ENCODE measurements around the gene CELF1. TPM values are rescaled to one million over a fixed set of nuclear protein-coding genes. Genes with fewer than 3 reads are reported as not detected.

The CELF1 gene
- total RNA-seq, 2 donors from 2014 or later: 57.1 to 65.9 TPM

GRCh38 chr11:47425611-47426010 is 127.3 kb downstream of the CELF1 start:
- H3K4me1 ChIP-seq: peaks cover 0 to 16% of the 10 kb centered on the region in 2 donors
- peak overlapping the region; percentile 86 to 95 for H3K27ac ChIP-seq
- no peak for DNase-seq (ENCODE audit: low spot score)
- H3K36me3 ChIP-seq: peaks cover 41% of the 10 kb centered on the region
- no peaks in the 10 kb centered on the region for H3K27me3 ChIP-seq
- no peaks in the 10 kb centered on the region for H3K9me3 ChIP-seq
- TF ChIP-seq CTCF (IDR thresholded peaks at IDR 0.05): no peak
- peak overlapping the region; percentile 74 to 93 for H3K4me3 ChIP-seq

- no peak for TF ChIP-seq CTCF (IDR thresholded peaks at IDR 0.05)
- H3K27me3 ChIP-seq: no peaks in the 10 kb centered on the region
- DNase-seq (ENCODE audit: low spot score): no peak
- H3K9me3 ChIP-seq: no peaks in the 10 kb centered on the region
- no peak overlapping the region for H3K4me3 ChIP-seq
- no peak overlapping the region for H3K27ac ChIP-seq
- peaks cover 0 to 43% of the 10 kb centered on the region in 2 donors for H3K4me1 ChIP-seq
- peaks cover 84% of the 10 kb centered on the region for H3K36me3 ChIP-seq
Observed at GRCh38 chr11:47418454-47419259, 134.3 kb downstream of the CELF1 start.

GRCh38 chr11:47417712-47418111 is 135.2 kb downstream of the CELF1 start:
- Histone ChIP-seq H3K36me3 (peaks cover 83% of the 10 kb centered on the region), H3K4me3 (no peak overlapping the region), H3K27ac (no peak overlapping the region), H3K27me3 (no peaks in the 10 kb centered on the region), H3K9me3 (no peaks in the 10 kb centered on the region), H3K4me1 (peaks cover 0 to 48% of the 10 kb centered on the region in 2 donors)
- no peak for TF ChIP-seq CTCF (IDR thresholded peaks at IDR 0.05)
- DNase-seq (ENCODE audit: low spot score): no peak

GRCh38 chr11:47415949-47416472 is 136.9 kb downstream of the CELF1 start:
- Histone ChIP-seq H3K4me3 (no peak overlapping the region), H3K27ac (peak overlapping the region; percentile 80 to 94), H3K36me3 (peaks cover 79% of the 10 kb centered on the region), H3K4me1 (peaks cover 0 to 48% of the 10 kb centered on the region in 2 donors), H3K27me3 (no peaks in the 10 kb centered on the region), H3K9me3 (no peaks in the 10 kb centered on the region)
- no peak for TF ChIP-seq CTCF (IDR thresholded peaks at IDR 0.05)
- peak; percentile 93 for DNase-seq (ENCODE audit: low spot score)

Other genes with a start within 250 kb of the CELF1 start
- gene MYBPC3, start 200.4 kb downstream of the CELF1 start, total RNA-seq: 1,000 to 10,000 TPM in 1 of 2 donors, 100 to 1,000 TPM in 1; 797 to 1,210 TPM
- 10 to 100 TPM in 1 of 2 donors, 1 to 10 TPM in 1; 7.5 to 23.1 TPM for gene SPI1, start 174.6 kb downstream of the CELF1 start, total RNA-seq
- gene SLC39A13, start 144.5 kb downstream of the CELF1 start, total RNA-seq: 10 to 100 TPM; 78.4 to 79.8 TPM
- 100 to 1,000 TPM; 130 to 177 TPM for gene PSMC3, start 126.7 kb downstream of the CELF1 start, total RNA-seq
- gene RAPSN, start 104.0 kb downstream of the CELF1 start, total RNA-seq: not detected
- gene PTPMT1, start 12.5 kb upstream of the CELF1 start, total RNA-seq: 10 to 100 TPM; 26.9 to 50.1 TPM
- 10 to 100 TPM; 11.7 to 21.7 TPM for gene KBTBD4, start 25.8 kb upstream of the CELF1 start, total RNA-seq
- gene NDUFS3, start 25.9 kb upstream of the CELF1 start, total RNA-seq: 100 to 1,000 TPM in 1 of 2 donors, 10 to 100 TPM in 1; 93.4 to 125 TPM
- gene FAM180B, start 33.5 kb upstream of the CELF1 start, total RNA-seq: under 1 TPM in 1 of 2 donors, not detected in 1; 0.89 TPM
- under 1 TPM in 1 of 2 donors, not detected in 1; 0.86 TPM for gene C1QTNF4, start 41.3 kb upstream of the CELF1 start, total RNA-seq
- 10 to 100 TPM; 40.9 to 52.4 TPM for gene MTCH2, start 89.4 kb upstream of the CELF1 start, total RNA-seq
- gene AGBL2, start 162.2 kb upstream of the CELF1 start, total RNA-seq: not detected
- gene FNBP4, start 214.2 kb upstream of the CELF1 start, total RNA-seq: 10 to 100 TPM; 31.0 to 37.8 TPM

Measured in right atrium auricular region (tissue), 2 donors.